IMR-90 (cell line): Measurements from ENCODE around the gene ACVR2B. TPM values are rescaled to one million over a fixed set of nuclear protein-coding genes. Genes with fewer than 3 reads are reported as not detected.
A peak's percentile ranks its signal among the peaks of the same experiment; 100 is the strongest.

Source experiments
- ATAC-seq: fragments of 200-7000 bp; cut with Tn5 transposase; 2 replicates; pipeline ENCODE4 v1.9.1; 2020; ENCODE audit warnings: low read depth, mild to moderate bottlenecking, moderate library complexity
- BruUV-seq: library from RNA; stranded (reverse); fragments of 400-500 nt; replicated peaks from 2 replicates; lab custom pipeline; 2021; lab: Mats Ljungman, UMichigan
- CTCF ChIA-PET: fragments of 300-600 bp; formaldehyde crosslinking; extraction: SDS; loops from one replicate; lab custom pipeline; 2021; ENCODE audit warnings: antibody characterized with exemption; lab: Yijun Ruan, JAX
- POLR2A ChIA-PET: fragments of 300-600 bp; sonication (Branson Sonifier 250); formaldehyde crosslinking; loops from one replicate; lab custom pipeline; 2022; ENCODE audit warnings: antibody characterized with exemption; ENCODE audit not compliant: unreplicated experiment; lab: Charles Lee
- DNase-seq: peaks from one replicate; pipeline ENCODE4 v3.0.0; 2013
- H2AFZ ChIP-seq: replicated peaks from 2 replicates; pipeline ENCODE3; 2013; ENCODE audit warnings: low read length, mild to moderate bottlenecking; ENCODE audit not compliant: poor library complexity
- H2AK5ac ChIP-seq: 2 replicates; pipeline ENCODE4 v1.6.1; 2013; ENCODE audit warnings: low read depth, low read length, inconsistent platforms
- H2AK9ac ChIP-seq: replicated peaks from 2 replicates; pipeline ENCODE3; 2013; ENCODE audit warnings: mild to moderate bottlenecking, low read depth, low read length, moderate library complexity; ENCODE audit not compliant: poor library complexity
- H2BK120ac ChIP-seq: 2 replicates; pipeline ENCODE4 v1.6.1; 2013; ENCODE audit warnings: low read depth, low read length, inconsistent platforms
- H2BK15ac ChIP-seq: 3 replicates; pipeline ENCODE4 v1.6.1; 2013; ENCODE audit warnings: low read depth, low read length, inconsistent platforms
- H2BK20ac ChIP-seq: 2 replicates; pipeline ENCODE4 v1.6.1; 2013; ENCODE audit warnings: low read depth, mild to moderate bottlenecking, inconsistent platforms, low read length, moderate library complexity
- H2BK5ac ChIP-seq: 2 replicates; pipeline ENCODE4 v1.6.1; 2013; ENCODE audit warnings: mild to moderate bottlenecking, low read depth, low read length, inconsistent platforms; ENCODE audit not compliant: poor library complexity, severe bottlenecking
- H3K14ac ChIP-seq: replicated peaks from 2 replicates; pipeline ENCODE4 v1.6.1; 2013; ENCODE audit warnings: low read depth, low read length, inconsistent platforms
- H3K18ac ChIP-seq: 2 replicates; pipeline ENCODE4 v1.6.1; 2013; ENCODE audit warnings: low read depth, low read length, control low read depth
- H3K23ac ChIP-seq: 2 replicates; pipeline ENCODE4 v1.6.1; 2013; ENCODE audit warnings: low read depth, low read length, inconsistent platforms
- H3K27ac ChIP-seq: 2 replicates; pipeline ENCODE4 v1.5.1; 2013; ENCODE audit warnings: mild to moderate bottlenecking, control low read depth, low read length; ENCODE audit not compliant: insufficient read depth
- H3K27me3 ChIP-seq: 2 replicates; pipeline ENCODE4 v1.6.1; 2013; ENCODE audit warnings: low read length; ENCODE audit not compliant: control insufficient read depth, insufficient read depth
- H3K36me3 ChIP-seq: 2 replicates; pipeline ENCODE4 v1.6.1; 2013; ENCODE audit warnings: low read length, mixed read lengths; ENCODE audit not compliant: control insufficient read depth, insufficient read depth
- H3K4ac ChIP-seq: 2 replicates; pipeline ENCODE4 v1.6.1; 2013; ENCODE audit warnings: low read depth, low read length, inconsistent platforms
- H3K4me1 ChIP-seq: 2 replicates; pipeline ENCODE4 v1.6.1; 2013; ENCODE audit warnings: low read length, mixed read lengths; ENCODE audit not compliant: control insufficient read depth, insufficient read depth
- H3K4me2 ChIP-seq: 2 replicates; pipeline ENCODE4 v1.6.1; 2013; ENCODE audit warnings: low read depth, mild to moderate bottlenecking, control low read depth, low read length, moderate library complexity
- H3K4me3 ChIP-seq: 2 replicates; pipeline ENCODE4 v1.5.1; 2013; ENCODE audit warnings: low read depth, mild to moderate bottlenecking, control low read depth, low read length, moderate library complexity; ENCODE audit not compliant: insufficient read depth
- H3K56ac ChIP-seq: 2 replicates; pipeline ENCODE4 v1.6.1; 2013; ENCODE audit warnings: low read length, inconsistent platforms; ENCODE audit not compliant: insufficient read depth; ENCODE audit errors: extremely low read depth
- H3K79me1 ChIP-seq, 2 experiments: 2 replicates each; pipeline ENCODE4 v1.6.1; 2013; ENCODE audit warnings: low read length in 2 of 2, inconsistent platforms in 1 of 2, low read depth in 1 of 2
- H3K9ac ChIP-seq: 2 replicates; pipeline ENCODE4 v1.6.1; 2013; ENCODE audit warnings: low read depth, low read length, control low read depth
- H3K9me1 ChIP-seq: 2 replicates; pipeline ENCODE4 v1.6.1; 2013; ENCODE audit warnings: low read length, inconsistent platforms; ENCODE audit not compliant: insufficient read depth
- H3K9me3 ChIP-seq: 2 replicates; pipeline ENCODE4 v1.6.1; 2013; ENCODE audit warnings: low read length; ENCODE audit not compliant: control insufficient read depth, insufficient read depth
- H4K20me1 ChIP-seq: 2 replicates; pipeline ENCODE4 v1.6.1; 2013; ENCODE audit warnings: low read length, inconsistent platforms; ENCODE audit not compliant: insufficient read depth
- H4K5ac ChIP-seq: 2 replicates; pipeline ENCODE4 v1.6.1; 2013; ENCODE audit warnings: mild to moderate bottlenecking, low read depth, low read length, control low read depth
- H4K8ac ChIP-seq, 2 experiments: 2 replicates each; pipeline ENCODE4 v1.6.1; 2013; ENCODE audit warnings: low read depth in 2 of 2, low read length in 2 of 2, control low read depth in 1 of 2, inconsistent platforms in 1 of 2
- H4K91ac ChIP-seq: 2 replicates; pipeline ENCODE4 v1.6.1; 2013; ENCODE audit warnings: low read depth, low read length, inconsistent platforms; ENCODE audit not compliant: insufficient read depth
- BHLHE40 ChIP-seq: fragments of 150-350 bp; IDR thresholded peaks from 2 replicates; pipeline ENCODE4 v1.6.1; 2016; ENCODE audit warnings: mild to moderate bottlenecking, low read depth, low read length
- CEBPB ChIP-seq: IDR thresholded peaks from 2 replicates; pipeline ENCODE4 v1.6.1; 2012; ENCODE audit warnings: low read depth, low read length, improper control_type of control experiment
- MXI1 ChIP-seq: IDR thresholded peaks from 2 replicates; pipeline ENCODE4 v1.6.1; 2012; ENCODE audit warnings: low read depth, mild to moderate bottlenecking, low read length, moderate library complexity, borderline replicate concordance
- USF2 ChIP-seq: fragments of 150-350 bp; IDR thresholded peaks from 2 replicates; pipeline ENCODE4 v1.6.1; 2017; ENCODE audit warnings: mild to moderate bottlenecking, antibody characterized with exemption, low read length, low read depth
- WGBS, 2 experiments: methylation state at CpG; one replicate each; pipeline versions ENCODE4 v1.1.5 to v1.1.7; 2013; ENCODE audit warnings: missing lambda C conversion rate in 2 of 2; ENCODE audit not compliant: insufficient read length in 1 of 2; ENCODE audit errors: extremely low coverage in 2 of 2; 5-methylcytosine and 5-hydroxymethylcytosine counted together
- dilution Hi-C: fragments of 300-500 bp; cut with HindIII; formaldehyde crosslinking; loops from one replicate; pipeline ENCODE4 v1.14.3; 2018; ENCODE audit warnings: low sequenced_read_pairs; ENCODE audit not compliant: unreplicated experiment
- in situ Hi-C: fragments of 300-500 bp; cut with MboI; formaldehyde crosslinking; loops from 3 replicates; pipeline ENCODE4 v1.14.3; 2019; ENCODE audit warnings: low sequenced_read_pairs, inconsistent platforms, mixed read lengths
- intact Hi-C: fragments of 100-400 bp; cut with micrococcal nuclease; formaldehyde crosslinking; loops from 2 replicates; pipeline ENCODE4 v1.10.0; 2022
- polyA plus RNA-seq, 3 experiments: library from polyadenylated mRNA; depleted of rRNA; stranded (reverse); fragments of >200 nt; gene quantifications; 2 replicates each; pipeline ENCODE4 v1.2.3, GENCODE V29; 2012; ENCODE audit warnings: low replicate concordance in 1 of 3
- total RNA-seq: library from RNA; depleted of rRNA; stranded (reverse); fragments of >200 nt; gene quantifications from 2 replicates; pipeline ENCODE4 v1.2.3, GENCODE V29; 2012

Gene ACVR2B
- total and polyA plus RNA-seq, 2 of the 4 experiments (the other 2 are of a cell fraction) = 0.60 to 1.3 TPM

GRCh38 chr3:38454178-38454883 lies 641 bp downstream of the ACVR2B start (continued):
- TF ChIP-seq USF2 = no peak

GRCh38 chr3:38454884-38455638 lies 1.4 kb downstream of the ACVR2B start:
- no peak overlapping the region for H2BK15ac ChIP-seq
- peak overlapping the region; percentile 31 to 40; a peak in 2 of 4 replicates for H4K8ac ChIP-seq
- no peak overlapping the region for H3K18ac ChIP-seq
- peak overlapping the region; percentile 22; the same call in 1 of the 2 replicates for H3K27ac ChIP-seq
- CTCF ChIA-PET = no interaction called here
- no peak overlapping the region for H2BK120ac ChIP-seq
- intact Hi-C loops = loop anchor here (5.0 kb wide), 1 partner anchor 108 kb away; the partner anchor contains the start of gene XYLB
- H2AFZ ChIP-seq = peak overlapping the region; percentile 96
- H3K9ac ChIP-seq = peak overlapping the region; percentile 98
- no peak overlapping the region for H2BK5ac ChIP-seq
- dilution Hi-C loops = no loop called here
- H3K9me3 ChIP-seq = no peaks in the 10 kb centered on the region
- peak overlapping the region; percentile 20; the same call in 1 of the 2 replicates for H3K4ac ChIP-seq
- no peak overlapping the region for H2BK20ac ChIP-seq
- peak overlapping the region; percentile 98 for H3K4me2 ChIP-seq
- peaks cover 19 to 39% of the 10 kb centered on the region in 2 experiments; a peak in 3 of 4 replicates for H3K79me1 ChIP-seq
- peaks cover 3% of the 10 kb centered on the region; the same call in 1 of the 2 replicates for H3K4me1 ChIP-seq
- BruUV-seq = no TSS peak
- peak overlapping the region; percentile 97 for H3K4me3 ChIP-seq
- H3K14ac ChIP-seq = no peak overlapping the region
- no peak overlapping the region for H4K5ac ChIP-seq
- no peak overlapping the region for H3K56ac ChIP-seq
- peak overlapping the region; percentile 43; the same call in 1 of the 2 replicates for H2AK5ac ChIP-seq
- TF ChIP-seq BHLHE40 = peak; percentile 18; the same call in 1 of the 2 replicates
- TF ChIP-seq CEBPB = no peak
- peak; percentile 65; the same call in 1 of the 2 replicates for TF ChIP-seq MXI1
- DNase-seq (peak; percentile 27), ATAC-seq (peak; percentile 50)
- H4K91ac ChIP-seq = no peak overlapping the region
- H3K9me1 ChIP-seq = peaks cover 6% of the 10 kb centered on the region; the same call in 1 of the 2 replicates
- 2% methylated on average over 11 of the region's 72 CpGs; no CpG with 5 or more reads in 1 of the 2 experiments for WGBS, 2 experiments
- in situ Hi-C loops = no loop called here
- H3K23ac ChIP-seq = peak overlapping the region; percentile 79
- peak overlapping the region; percentile 96 for H2AK9ac ChIP-seq
- no peaks in the 10 kb centered on the region for H3K27me3 ChIP-seq
- peaks cover 18% of the 10 kb centered on the region for H4K20me1 ChIP-seq
- H3K36me3 ChIP-seq = no peaks in the 10 kb centered on the region
- POLR2A ChIA-PET = interaction anchor here (1.1 kb wide), 1 partner anchor 10 kb away, joined by 4 read pairs; no protein-coding TSS in a partner anchor
